Heart left ventricle (tissue), 16 donors: ENCODE data around the gene ASAP3. TPM values are rescaled to one million over a fixed set of nuclear protein-coding genes. Genes with fewer than 3 reads are reported as not detected.
A peak's percentile ranks its signal among the peaks of the same experiment; 100 is the strongest.

ENCODE experiments used
- ATAC-seq, 4 donors: fragments of 200-7000 bp; cut with Tn5 transposase; one replicate each; pipeline ENCODE4 v1.9.1; 2020 to 2022; ENCODE audit warnings: moderate library complexity in 4 of 4, mild to moderate bottlenecking in 3 of 4, moderate number of reproducible peaks in 1 of 4
- DNase-seq, 5 donors: peaks; one replicate each; pipeline ENCODE4 v3.0.0-alpha.2; 2020
- H3K27ac ChIP-seq, 12 donors: fragments of 200-600 bp; sonication (generic) in 4 of 12; one replicate each; pipeline versions ENCODE4 v1.5.0 to v1.8.0; 2016 to 2022; ENCODE audit warnings: mild to moderate bottlenecking in 2 of 12
- H3K27me3 ChIP-seq, 9 donors: fragments of 200-600 bp; sonication (generic) in 2 of 9; one replicate each; pipeline versions ENCODE4 v1.5.1 to v1.8.0; 2016 to 2022; ENCODE audit warnings: mild to moderate bottlenecking in 3 of 9
- H3K36me3 ChIP-seq, 9 donors: fragments of 200-600 bp; sonication (generic) in 2 of 9; one replicate each; pipeline versions ENCODE4 v1.5.0 to v1.8.0; 2018 to 2022; ENCODE audit warnings: mild to moderate bottlenecking in 2 of 9
- H3K4me1 ChIP-seq, 12 donors: fragments of 200-600 bp; sonication (generic) in 4 of 12; one replicate each; pipeline versions ENCODE4 v1.5.0 to v1.8.0; 2016 to 2022; ENCODE audit warnings: mild to moderate bottlenecking in 3 of 12
- H3K4me3 ChIP-seq, 12 donors: fragments of 200-600 bp; sonication (generic) in 4 of 12; one replicate each; pipeline versions ENCODE4 v1.5.0 to v1.8.0; 2017 to 2022; ENCODE audit warnings: mild to moderate bottlenecking in 9 of 12, moderate library complexity in 4 of 12
- H3K9me3 ChIP-seq, 12 donors: fragments of 200-600 bp; sonication (generic) in 4 of 12; one replicate each; pipeline versions ENCODE4 v1.5.0 to v1.8.0; 2016 to 2022; ENCODE audit warnings: mild to moderate bottlenecking in 1 of 12
- CTCF ChIP-seq, 12 donors: fragments of 200-600 bp; sonication (generic) in 4 of 12; IDR thresholded peaks; one replicate each; pipeline versions ENCODE4 v1.5.0 to v1.8.0; 2018 to 2022; ENCODE audit warnings: antibody characterized with exemption in 12 of 12, mild to moderate bottlenecking in 5 of 12
- POLR2A ChIP-seq, 2 donors: fragments of 450-650 bp; IDR thresholded peaks; one replicate each; pipeline ENCODE4 v1.6.1; 2017; ENCODE audit warnings: antibody characterized with exemption in 2 of 2, mild to moderate bottlenecking in 2 of 2, moderate library complexity in 2 of 2
- WGBS, 4 donors: extraction: QIAGEN DNeasy Blood & Tissue Kit in 2 of 4; methylation state at CpG; one replicate each; pipeline versions ENCODE4 v1.1.5 to v1.1.7; 2013 to 2018; 5-methylcytosine and 5-hydroxymethylcytosine counted together
- intact Hi-C, 10 donors: fragments of 100-400 bp; cut with DNase I; formaldehyde crosslinking; loops; one replicate each; pipeline versions ENCODE4 v1.11.1 to v1.14.2; 2022
- polyA plus RNA-seq, 2 donors: library from polyadenylated mRNA; stranded (reverse); fragments of 200-250 nt; gene quantifications; one replicate each; pipeline ENCODE4 v1.2.3, GENCODE V29; 2013
- total RNA-seq, 9 donors: library from RNA; depleted of rRNA in 2 of 9; stranded (reverse); fragments of >200 nt in 2 of 9; fragmentation: NEBNext Ultra II Directional in 3 of 9; extraction: Animal tissue kit (Norgen Biotek cat#: 25700) in 3 of 9; gene quantifications; one replicate each; pipeline versions ENCODE4 v1.1.0 to v1.2.4, GENCODE V29; 2016 to 2023
- donor health status: ischemic (EF 13 %, LVEDD 7.1; RV severe dilation, severe dysfunction).
- donor health status: healthy with polysubstance abuse.
- donor health status: DM: no; HTN: yes; CAD: no.
- donor health status: DM: no; HTN: no; CAD: no.
- donor health status: ischemic (EF 25% LVEDD 6.9; RV normal size, moderate dysfunction).
- donor health status: ischemic (EF 25% LVEDD 5.7; RV mildly dilated, moderate dysfunction).
- donor health status: healthy.
- donor health status: DM: yes; HTN: yes; CAD: no.
- donor health status: ischemic (EF 35%, LVEDD 5.7; RV mildly dilated, moderate dysfunction).
- donor health status: nonischemic (EF 11% LVEDD 7.7; RV severe dilation, severe dysfunction).
- donor health status: DM: yes; HTN: yes; CAD: no.
- donor health status: PGD.
- donor health status: ischemic (EF 29% LVEDD 5.4; RV normal size, mild dysfunction).
- donor health status: nonischemic (EF 23%, LVEDD 6.1; RV moderate dilation, normal function).

The ASAP3 gene
- total and polyA plus RNA-seq, 11 donors, result 22.4 to 86.1 (median 35.8) TPM

- H3K9me3 ChIP-seq, result no peaks in the 10 kb centered on the region
Observed at GRCh38 chr1:23478896-23479665, 4.9 kb downstream of the ASAP3 start.

GRCh38 chr1:23477359-23478144 lies 6.4 kb downstream of the ASAP3 start:
- 85 to 95% (median 90%) methylated on average over 10 of the region's 10 CpGs for WGBS, 4 donors
- Histone ChIP-seq H3K9me3 (no peaks in the 10 kb centered on the region), H3K4me1 (peaks cover 0 to 67% (median 40%) of the 10 kb centered on the region in 12 donors), H3K36me3 (no peaks in the 10 kb centered on the region), H3K27me3 (peaks cover 0 to 10% (median 0%) of the 10 kb centered on the region in 9 donors), H3K27ac (peak overlapping the region in 1 of 12 donors; percentile 96), H3K4me3 (no peak overlapping the region)
- DNase-seq, result no peak
- intact Hi-C loops, result no loop called here
- TF ChIP-seq POLR2A (IDR thresholded peaks at IDR 0.05) (no peak), CTCF (IDR thresholded peaks at IDR 0.05) (no peak)
- ATAC-seq, result no peak

More at GRCh38 chr1:23478896-23479665, 4.9 kb downstream of the ASAP3 start:
- peak overlapping the region in 11 of 12 donors; percentile 61 to 96 (median 70) for H3K27ac ChIP-seq
- H3K4me3 ChIP-seq, result no peak overlapping the region
- intact Hi-C loops, result no loop called here
- ATAC-seq (peak; percentile 85 to 95 (median 90)), DNase-seq (peak; percentile 77 to 90 (median 83))
- H3K36me3 ChIP-seq, result no peaks in the 10 kb centered on the region
- peaks cover 0 to 15% (median 0%) of the 10 kb centered on the region in 9 donors for H3K27me3 ChIP-seq
- peaks cover 0 to 72% (median 41%) of the 10 kb centered on the region in 12 donors for H3K4me1 ChIP-seq
- TF ChIP-seq POLR2A (IDR thresholded peaks at IDR 0.05) (peak in 1 of 2 donors; percentile 49), CTCF (IDR thresholded peaks at IDR 0.05) (no peak)
- WGBS, 4 donors, result 25 to 28% (median 26%) methylated on average over 9 of the region's 9 CpGs

- H3K4me1 ChIP-seq, result peaks cover 0 to 66% (median 38%) of the 10 kb centered on the region in 12 donors
- ATAC-seq, result no peak
Observed at GRCh38 chr1:23475641-23476040, 8.3 kb downstream of the ASAP3 start.

More at GRCh38 chr1:23475641-23476040, 8.3 kb downstream of the ASAP3 start:
- no peaks in the 10 kb centered on the region for H3K9me3 ChIP-seq
- DNase-seq, result no peak
- intact Hi-C loops, result no loop called here
- TF ChIP-seq POLR2A (IDR thresholded peaks at IDR 0.05) (no peak), CTCF (IDR thresholded peaks at IDR 0.05) (no peak)
- H3K4me3 ChIP-seq, result no peak overlapping the region
- H3K27me3 ChIP-seq, result no peaks in the 10 kb centered on the region
- H3K36me3 ChIP-seq, result no peaks in the 10 kb centered on the region
- peak overlapping the region in 4 of 12 donors; percentile 1 to 48 (median 38) for H3K27ac ChIP-seq
- WGBS, 4 donors, result 76 to 90% (median 77%) methylated on average over 3 of the region's 3 CpGs
